ENCODE results near the gene LAMC3. TPM values are rescaled to one million over a fixed set of nuclear protein-coding genes. Genes with fewer than 3 reads are reported as not detected.

Gene LAMC3
- total and polyA plus RNA-seq, 9 of the 15 experiments (the other 6 are each of a cell fraction or from before 2014, with no cell fraction given), result 0.10 TPM; not detected in 8

- Histone ChIP-seq H3K79me2 (ENCODE audit: control insufficient read depth, insufficient read depth, low read length) (no peaks in the 10 kb centered on the region), H3K27me3 (ENCODE audit: control insufficient read depth in 2 of 2, insufficient read depth in 2 of 2, low read length in 2 of 2) (peaks cover 96 to 99% of the 10 kb centered on the region in 2 experiments), H3K4me3 (no peak overlapping the region), H3K4me2 (ENCODE audit: insufficient read depth, low read length) (no peak overlapping the region), H3K27ac (ENCODE audit: extremely low read depth, low read depth, low read length) (no peak overlapping the region), H4K20me1 (replicated peaks; ENCODE audit: control insufficient read depth, insufficient read depth, low read length) (peaks cover 86% of the 10 kb centered on the region), H2AFZ (ENCODE audit: low read depth, low read length) (no peak overlapping the region), H3K9ac (ENCODE audit: insufficient read depth in 1 of 2, low read depth in 2 of 2, low read length in 2 of 2) (peak overlapping the region in 1 of 2 experiments; percentile 32; a peak in 1 of 4 replicates), H3K9me1 (ENCODE audit: control insufficient read depth, insufficient read depth, low read length) (peaks cover 14% of the 10 kb centered on the region), H3K9me3 (replicated peaks; ENCODE audit: control insufficient read depth, insufficient read depth, low read depth, low read length) (no peaks in the 10 kb centered on the region), H3K4me1 (replicated peaks in 1 of 2; ENCODE audit: control insufficient read depth in 2 of 2, insufficient read depth in 2 of 2, low read length in 2 of 2) (peaks cover 0 to 32% of the 10 kb centered on the region in 2 experiments; a peak in 2 of 5 replicates), H3K36me3 (ENCODE audit: control insufficient read depth, insufficient read depth, low read length) (no peaks in the 10 kb centered on the region)
- CTCF ChIA-PET (ENCODE audit: low intra/inter-chr PET ratio), result interaction anchor here (0.7 kb wide), 1 partner anchor 121 kb away, joined by 3 read pairs; no protein-coding TSS in a partner anchor
- FAIRE-seq (no peak), DNase-seq (ENCODE audit: extremely low read depth in 1 of 4, low spot score in 3 of 4) (no peak), ATAC-seq (peak; percentile 6)
- intact Hi-C loops (cut with micrococcal nuclease) (no loop called here), in situ Hi-C loops (cut with MboI) (loop anchor here (25.0 kb wide), 1 partner anchor 274 kb away; no protein-coding TSS in a partner anchor)
- no TSS peak for BruUV-seq (replicated peaks)
- TF ChIP-seq ETV6 (IDR thresholded peaks at IDR 0.05; ENCODE audit: borderline replicate concordance in 1 of 2, low read depth in 2 of 2, low read length in 1 of 2), result no peak
- no peak for TF ChIP-seq ETV6 (CRISPR knock-in tag; IDR thresholded peaks at IDR 0.05; ENCODE audit: borderline replicate concordance)
- peak; percentile 58; the same call in 1 of the 2 replicates for TF ChIP-seq STAT6 (CRISPR knock-in tag; IDR thresholded peaks at IDR 0.05)
- 2% methylated on average over 24 of the region's 24 CpGs for WGBS (ENCODE audit: insufficient coverage, low coverage, missing lambda C conversion rate)
- POLR2A ChIA-PET, result interaction anchor here (0.6 to 10.0 kb wide), 19 partner anchors 9 to 150 kb away, joined by 3 to 131 read pairs (median 3); no protein-coding TSS in a partner anchor
Observed at GRCh38 chr9:130986356-130986965, 22.5 kb upstream of the LAMC3 start.

Data from K562 (cell line).